HG03469 (cell line): ENCODE measurements around the gene CDH23.
"Not testable (repeated sequence)": the region's sequence is repeated elsewhere in the genome, so short reads cannot be mapped to it uniquely, and the experiment has no call there.

Source experiments
- ATAC-seq: cut with Tn5 transposase; IDR thresholded peaks from one replicate; pipeline ENCODE4 v1.9.1; 2021; ENCODE audit warnings: mild to moderate bottlenecking, moderate library complexity, moderate number of reproducible peaks; ENCODE audit not compliant: unreplicated experiment

Gene CDH23

GRCh38 chr10:71396711-71397295 lies at the start of gene CDH23:
CDH23 (plus strand) TSS chr10:71396920; CDS start chr10:71439832, 42,912 bp downstream.
- no peak for ATAC-seq

- ATAC-seq: no peak
Observed at GRCh38 chr10:71347587-71348395, 48.9 kb upstream of the CDH23 start.

GRCh38 chr10:71348850-71349249 lies 47.9 kb upstream of the CDH23 start:
- no peak for ATAC-seq

DNA sequence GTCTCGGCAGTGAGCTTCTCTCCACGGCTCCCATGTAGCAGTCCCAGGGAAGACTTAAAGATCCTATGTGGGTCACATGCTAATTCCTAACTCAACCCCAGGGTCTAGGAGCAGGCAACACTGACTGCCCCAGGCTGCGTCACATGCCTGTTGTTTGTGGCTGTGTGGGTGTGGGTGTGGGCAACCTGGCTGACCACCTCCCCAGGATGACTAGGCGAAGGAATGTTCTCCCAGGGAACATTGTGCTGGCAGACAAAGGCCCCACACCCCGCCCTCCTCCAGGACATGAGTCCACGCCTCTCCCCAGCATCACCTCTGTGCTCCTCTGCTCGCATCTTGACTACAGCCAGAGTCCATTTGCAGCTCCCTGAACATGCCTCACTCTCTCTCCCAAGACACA lies 47.3 kb upstream of the CDH23 start:
- ATAC-seq: no peak

DNA sequence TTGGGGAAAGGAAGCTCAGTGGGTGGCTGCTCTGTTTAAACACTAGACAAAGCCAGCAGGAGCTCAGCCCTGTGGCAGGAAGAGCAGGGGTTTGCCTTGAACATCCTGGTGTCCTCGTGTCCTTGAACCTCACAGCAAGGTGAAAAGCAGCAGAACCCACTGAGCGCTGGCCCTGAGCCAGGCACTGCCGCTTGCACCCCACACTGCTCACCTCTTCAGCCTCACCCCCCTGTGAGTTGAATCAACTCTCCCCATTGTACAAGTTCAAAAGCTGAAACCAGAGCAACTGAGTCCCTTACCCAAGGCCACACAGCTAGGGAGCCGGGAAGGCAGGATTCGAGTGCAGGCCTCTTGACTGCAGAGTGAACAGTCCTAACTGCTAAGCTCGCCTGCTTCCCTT lies 45.6 kb upstream of the CDH23 start:
- ATAC-seq: no peak

DNA sequence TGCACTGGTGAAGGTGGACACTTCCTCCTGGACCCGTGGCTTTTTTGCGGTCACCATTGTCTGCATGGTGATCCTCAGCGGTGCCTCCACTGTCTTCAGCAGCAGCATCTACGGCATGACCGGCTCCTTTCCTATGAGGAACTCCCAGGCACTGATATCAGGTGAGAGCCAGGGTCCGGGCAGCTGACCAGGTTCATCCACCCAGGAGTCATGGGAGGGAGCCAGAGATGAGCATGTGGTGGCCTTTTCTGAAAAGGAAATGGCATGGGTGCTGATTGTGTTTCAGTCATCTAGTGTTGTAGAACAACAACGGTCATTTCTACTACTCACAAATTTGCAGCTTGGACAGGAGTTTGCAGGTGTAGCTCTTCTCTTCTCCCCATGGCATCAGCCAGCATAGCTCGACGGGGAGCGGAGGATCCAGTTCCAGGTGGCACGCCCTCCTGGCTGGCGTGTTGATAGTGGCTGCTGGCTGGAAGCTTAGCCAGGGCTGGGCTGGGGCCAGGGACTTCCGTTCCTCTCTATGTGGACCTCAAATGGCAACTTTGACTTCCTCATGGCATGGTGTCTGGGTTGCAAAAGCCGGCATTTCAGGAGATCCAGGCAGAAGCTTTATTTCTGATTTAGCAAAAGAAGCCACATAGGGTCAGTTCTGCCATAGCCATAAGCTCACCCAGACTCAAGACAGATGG lies 44.9 kb upstream of the CDH23 start:
- no peak for ATAC-seq

GRCh38 chr10:71353639-71354038 lies 43.1 kb upstream of the CDH23 start:
- no peak for ATAC-seq

DNA sequence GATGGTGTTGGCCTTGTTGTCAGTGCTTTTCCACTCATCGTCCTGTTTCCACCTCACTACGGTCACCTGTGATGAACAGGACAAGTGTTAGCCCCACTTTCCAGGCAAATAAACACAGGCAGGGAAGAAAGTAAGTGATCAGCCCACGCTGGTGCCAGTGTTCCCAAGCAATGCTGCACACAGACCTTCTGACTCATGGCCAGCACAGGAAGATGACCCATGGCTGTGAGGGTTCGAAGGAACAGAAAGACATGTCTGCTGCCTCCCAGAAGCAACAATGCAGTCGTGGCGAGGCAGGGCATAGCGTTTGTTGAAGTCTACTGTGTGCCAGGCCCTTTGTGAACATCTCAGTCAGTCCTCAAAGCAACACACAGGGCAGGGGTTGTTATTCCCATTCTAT lies 41.9 kb upstream of the CDH23 start:
- no peak for ATAC-seq

DNA sequence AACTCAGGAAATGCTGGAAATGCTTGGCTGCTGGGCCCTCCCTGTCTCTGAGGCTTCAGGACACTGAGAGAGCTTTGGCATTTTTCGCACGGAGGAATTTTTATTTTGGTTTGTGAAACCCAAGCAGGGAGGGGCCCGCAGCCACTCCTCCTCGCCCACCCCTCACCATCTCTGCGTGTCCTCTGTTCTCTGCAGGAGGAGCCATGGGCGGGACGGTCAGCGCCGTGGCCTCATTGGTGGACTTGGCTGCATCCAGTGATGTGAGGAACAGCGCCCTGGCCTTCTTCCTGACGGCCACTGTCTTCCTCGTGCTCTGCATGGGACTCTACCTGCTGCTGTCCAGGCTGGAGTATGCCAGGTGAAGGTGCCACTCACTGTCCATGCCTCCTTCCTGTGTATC lies 40.8 kb upstream of the CDH23 start:
- no peak for ATAC-seq

- no peak for ATAC-seq
Observed at GRCh38 chr10:71357792-71358265, 38.9 kb upstream of the CDH23 start.

DNA sequence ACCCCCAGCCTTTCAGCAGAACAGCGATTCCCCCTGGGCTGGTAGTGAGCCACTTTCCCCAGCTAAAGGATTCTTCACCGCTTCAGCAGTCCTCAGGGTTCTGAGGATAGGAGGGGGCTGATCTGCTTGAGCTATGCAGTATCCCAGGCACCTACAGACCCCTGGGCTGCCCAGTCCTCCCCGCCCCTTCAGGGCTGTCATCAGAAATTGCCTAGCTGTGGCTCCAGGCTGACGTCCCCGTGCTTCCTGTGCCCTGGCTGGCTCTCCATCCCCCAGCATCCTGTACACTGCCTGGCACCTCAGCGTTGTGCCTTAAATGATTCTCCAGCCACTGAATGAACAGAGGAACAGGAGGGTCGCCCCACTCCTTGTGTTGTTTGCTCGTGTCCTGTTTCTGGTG lies 38.4 kb upstream of the CDH23 start:
- no peak for ATAC-seq

DNA sequence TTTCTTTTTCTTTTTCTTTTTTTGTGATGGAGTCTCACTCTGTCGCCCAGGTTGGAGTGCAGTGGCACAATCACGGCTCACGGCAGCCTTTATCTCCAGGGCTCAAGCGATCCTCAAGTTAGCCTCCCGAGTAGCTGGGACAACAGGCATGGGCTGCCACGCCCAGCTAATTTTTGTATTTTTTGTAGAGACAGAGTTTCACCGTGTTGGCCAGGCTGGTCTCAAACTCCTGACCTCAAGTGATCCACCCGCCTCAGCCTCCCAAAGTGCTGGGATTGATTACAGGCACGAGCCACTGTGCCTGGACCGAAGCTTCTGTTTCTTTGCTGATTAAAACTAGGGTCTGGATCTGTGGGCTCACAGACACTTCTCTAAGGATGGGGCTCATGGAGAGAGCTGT lies 37.8 kb upstream of the CDH23 start:
- not testable (repeated sequence) for ATAC-seq

DNA sequence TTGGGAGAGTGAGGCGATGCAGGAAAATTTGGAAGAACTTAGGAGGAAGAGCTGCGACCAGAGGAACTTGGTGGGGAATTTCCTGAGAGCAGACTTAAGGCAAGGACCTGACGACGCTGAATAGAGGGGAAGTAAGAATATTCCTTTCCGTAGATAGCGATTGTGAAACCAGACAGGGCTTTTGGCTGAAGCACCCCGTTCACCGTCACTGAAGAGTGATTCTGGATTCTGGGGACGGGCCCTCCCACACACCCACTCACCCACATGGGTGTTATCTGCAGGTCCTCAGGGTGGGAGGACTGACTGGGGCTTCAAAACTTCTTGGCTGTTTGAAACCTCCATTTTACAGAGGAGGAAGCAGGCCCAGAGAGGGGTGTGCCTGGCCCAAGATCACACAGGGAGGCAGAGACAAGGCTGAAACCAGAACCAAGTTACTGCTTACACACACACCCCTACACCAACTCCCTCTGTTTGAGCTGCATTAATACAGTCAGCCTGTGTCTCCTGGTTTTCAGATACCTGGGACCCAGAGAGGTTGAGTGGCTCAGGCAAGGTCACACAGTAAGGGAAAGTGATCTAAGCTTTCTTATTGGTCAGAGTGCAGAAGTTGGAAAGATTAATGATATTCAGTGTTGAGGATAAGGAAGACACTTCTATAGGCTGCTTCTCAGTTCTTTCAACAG lies 37.2 kb upstream of the CDH23 start:
- ATAC-seq: no peak

- ATAC-seq: no peak
Observed at GRCh38 chr10:71360735-71361134, 36.0 kb upstream of the CDH23 start.

DNA sequence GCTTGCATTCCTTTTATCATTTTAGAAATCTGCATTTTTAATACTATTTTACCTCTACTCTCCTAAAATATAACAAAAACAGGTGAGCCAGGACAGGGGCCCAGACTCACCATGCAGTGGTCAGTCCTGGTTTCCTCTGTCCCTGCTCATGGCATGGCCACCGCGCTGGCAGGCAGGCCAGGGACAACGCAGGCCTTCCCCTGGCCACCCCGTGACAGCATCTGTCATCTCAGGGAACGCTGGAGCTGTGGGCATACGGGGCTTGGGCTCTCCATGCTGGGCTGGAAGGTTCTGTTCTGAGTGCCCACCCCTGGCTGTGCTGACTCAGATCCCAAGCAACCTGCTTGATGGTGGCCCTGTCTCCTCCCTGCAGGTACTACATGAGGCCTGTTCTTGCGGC lies 35.1 kb upstream of the CDH23 start:
- ATAC-seq: no peak

- ATAC-seq: no peak
Observed at GRCh38 chr10:71362141-71362540, 34.6 kb upstream of the CDH23 start.

DNA sequence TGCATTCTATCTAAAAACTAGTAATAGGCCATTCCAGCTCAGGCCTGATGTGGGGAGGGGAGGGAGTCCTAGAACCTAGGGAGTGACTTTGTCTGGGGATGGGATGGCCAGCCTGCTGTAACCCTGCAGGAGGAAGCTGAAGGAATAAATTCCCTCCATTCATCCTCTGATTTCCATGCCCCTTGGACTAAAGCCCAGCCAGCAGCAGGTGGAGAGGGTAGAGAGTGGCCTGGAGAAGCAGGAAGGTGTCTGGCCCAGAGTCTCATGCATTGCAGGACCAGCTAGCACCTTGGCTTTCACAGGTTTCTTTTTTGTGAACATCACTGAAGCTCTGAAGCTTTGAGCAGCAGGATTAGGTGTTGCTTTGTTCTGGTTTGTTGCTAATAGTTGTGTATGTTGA lies 32.8 kb upstream of the CDH23 start:
- ATAC-seq: no peak

GRCh38 chr10:71365366-71365765 lies 31.4 kb upstream of the CDH23 start:
- ATAC-seq: no peak

GRCh38 chr10:71366690-71367089 lies 30.0 kb upstream of the CDH23 start:
- ATAC-seq: no peak

GRCh38 chr10:71367271-71367670 lies 29.4 kb upstream of the CDH23 start:
- ATAC-seq: no peak

- ATAC-seq: no peak
Observed at GRCh38 chr10:71368176-71368575, 28.5 kb upstream of the CDH23 start.
